ENCODE results near the gene FAM219B. TPM values are rescaled to one million over a fixed set of nuclear protein-coding genes. Genes with fewer than 3 reads are reported as not detected.
"Not testable (repeated sequence)": the region's sequence is repeated elsewhere in the genome, so short reads cannot be mapped to it uniquely, and the experiment has no call there.

The FAM219B gene
- total RNA-seq, 1 experiment from 2014 or later: 51.8 TPM

DNA sequence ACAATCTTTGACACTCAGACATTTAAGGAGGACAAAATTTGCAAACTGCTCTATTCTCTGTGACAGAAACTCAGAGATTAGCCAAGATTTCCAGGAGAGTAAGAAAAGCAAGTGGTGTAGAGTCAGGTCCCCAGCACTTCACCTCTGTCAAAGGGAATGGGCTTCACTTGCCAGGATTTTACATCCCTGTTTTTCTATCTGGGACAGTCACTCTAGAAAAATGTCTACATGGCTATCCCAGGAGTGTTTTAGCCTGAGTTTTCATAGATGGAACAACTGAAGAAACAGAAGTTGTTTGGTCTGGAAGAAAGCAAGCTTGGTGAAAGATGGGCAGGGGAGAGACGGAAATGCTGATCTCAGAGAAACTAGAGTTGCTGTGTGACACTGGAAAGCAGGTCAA is 3.0 kb downstream of the FAM219B start:
- DNase-seq (ENCODE audit: low read depth): no peak

DNA sequence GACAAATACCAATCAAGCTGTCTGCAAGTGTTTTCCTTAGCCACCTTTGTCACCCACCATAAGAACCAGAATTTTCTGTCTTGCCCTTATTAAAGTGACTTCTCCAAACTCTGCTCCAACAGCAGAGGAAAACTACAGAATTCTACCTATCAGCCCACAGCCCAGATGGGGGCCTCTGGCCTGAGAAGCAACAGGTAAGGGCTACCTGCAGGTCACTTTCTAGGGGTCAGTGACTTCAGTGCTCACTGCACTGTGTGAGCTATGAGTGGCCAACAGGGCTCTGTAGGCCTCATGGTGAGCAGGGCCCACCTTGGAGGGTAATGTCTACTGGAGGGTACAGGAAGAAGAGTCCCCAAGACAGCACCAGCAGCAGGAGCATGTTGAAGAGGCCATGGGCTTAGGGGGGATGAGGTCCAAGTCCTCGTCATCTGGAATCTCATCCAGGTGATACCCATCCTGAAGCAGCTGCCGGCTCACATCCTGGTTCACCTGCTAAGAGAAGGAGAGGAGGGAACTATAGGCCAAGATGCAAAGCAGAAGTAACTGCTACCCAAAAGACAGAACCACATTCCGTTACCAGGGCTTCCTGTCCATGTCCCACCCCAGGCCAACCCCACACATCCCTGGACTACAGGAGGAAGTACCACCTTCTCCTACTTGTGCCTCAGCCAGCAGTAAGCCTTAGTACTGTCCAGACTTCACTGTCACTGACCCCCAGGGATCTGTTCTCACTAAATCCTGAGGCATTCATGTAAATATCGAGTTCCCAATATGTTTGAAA is 4.2 kb downstream of the FAM219B start:
- no peak for DNase-seq (ENCODE audit: low read depth)

DNA sequence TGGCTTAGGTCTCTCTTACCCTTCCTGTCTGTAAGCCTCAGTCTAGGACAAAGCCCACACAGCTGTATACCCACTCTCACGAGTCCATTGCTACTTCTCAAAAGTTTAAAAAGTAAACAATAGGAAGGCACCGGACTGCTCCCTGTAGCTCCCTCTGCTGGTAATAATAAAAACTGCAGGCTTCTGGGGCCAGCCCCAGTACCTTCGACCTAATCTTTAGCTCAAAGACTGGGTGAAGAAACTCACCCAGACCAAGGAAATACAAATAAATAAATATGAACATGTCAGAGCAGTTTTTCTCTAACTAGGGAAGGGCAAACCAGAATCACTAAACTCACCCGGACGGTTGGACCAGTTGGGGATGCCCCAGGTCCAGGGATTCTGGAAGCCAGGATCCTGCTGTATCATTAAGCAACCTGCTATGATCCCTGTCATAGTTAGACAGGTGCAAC is 5.0 kb downstream of the FAM219B start:
- peak; percentile 50 for DNase-seq (ENCODE audit: low read depth)

DNA sequence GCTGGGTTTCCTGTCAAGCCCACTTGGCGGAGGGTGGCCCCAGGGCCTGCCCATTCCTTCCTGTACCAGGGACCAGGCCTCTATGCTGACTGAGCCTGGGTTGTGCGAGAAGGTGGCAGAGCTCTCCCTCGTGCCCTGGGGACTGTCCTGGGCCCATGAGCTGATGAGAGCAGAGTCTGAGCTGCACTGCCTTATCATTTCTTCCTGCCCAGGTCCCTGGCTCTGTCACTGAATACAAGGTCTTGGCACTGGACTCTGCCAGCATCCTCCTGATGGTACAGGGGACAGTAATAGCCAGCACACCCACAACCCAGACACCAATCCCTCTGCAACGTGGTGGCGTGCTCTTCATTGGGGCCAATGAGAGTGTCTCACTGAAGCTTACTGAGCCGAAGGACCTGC is 9.3 kb downstream of the FAM219B start:
- no peak for DNase-seq (ENCODE audit: low read depth)

DNA sequence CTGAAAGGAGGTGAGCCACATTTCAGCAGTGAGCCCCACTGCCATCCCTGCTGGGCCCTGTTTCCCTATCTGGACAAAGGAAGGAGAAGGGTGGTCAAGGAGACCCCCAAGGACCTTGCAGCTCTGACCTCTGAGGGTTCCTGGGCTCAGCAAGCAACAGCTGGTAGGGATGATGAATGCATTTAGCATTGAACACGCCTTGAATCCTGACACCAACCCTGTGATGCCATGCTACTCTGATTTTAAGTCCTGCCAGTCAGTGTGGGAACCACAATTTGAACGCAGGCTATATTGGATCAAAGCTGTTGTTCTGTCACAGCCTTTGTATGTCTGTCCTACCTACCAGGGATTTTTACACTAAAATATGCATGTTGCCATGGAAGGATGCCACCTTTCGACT is 10.3 kb downstream of the FAM219B start:
- DNase-seq (ENCODE audit: low read depth): peak; percentile 35

DNA sequence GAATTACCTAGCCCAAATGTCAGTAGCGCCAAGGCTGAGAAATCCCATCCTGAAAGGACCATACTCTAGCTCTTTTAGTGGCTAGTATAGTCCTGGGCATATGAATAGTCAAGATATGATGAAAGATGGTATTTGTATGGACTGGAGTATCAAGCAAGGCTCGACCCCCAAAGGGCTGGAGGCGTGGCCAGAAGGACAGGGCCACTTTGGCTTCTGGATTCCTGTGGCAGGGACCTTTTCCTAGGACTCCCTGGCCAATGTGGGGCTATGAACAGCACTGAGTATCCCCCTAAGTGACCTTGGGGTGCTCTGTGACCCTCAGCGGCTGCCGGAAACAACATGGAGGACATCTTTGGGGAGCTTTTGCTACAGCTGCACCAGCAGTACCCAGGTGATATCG is 10.8 kb downstream of the FAM219B start:
- DNase-seq (ENCODE audit: low read depth): no peak

DNA sequence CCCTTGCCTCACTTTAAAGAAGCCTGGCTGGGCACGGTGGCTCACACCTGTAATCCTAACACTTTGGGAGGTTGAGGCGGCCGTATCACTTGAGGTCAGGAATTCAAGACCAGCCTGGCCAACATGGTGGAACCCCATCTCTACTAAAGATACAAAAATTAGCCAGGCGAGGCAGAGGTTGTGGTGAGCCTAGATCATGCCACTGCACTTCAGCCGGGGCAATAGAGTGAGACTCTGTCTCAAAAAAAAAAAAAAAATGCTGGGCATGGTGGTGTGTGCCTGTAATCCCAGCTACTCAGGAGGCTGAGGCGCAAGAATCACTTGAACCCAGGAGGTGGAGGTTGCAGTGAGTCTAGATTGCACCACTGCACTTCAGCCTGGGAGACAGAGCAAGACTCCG is 12.3 kb downstream of the FAM219B start:
- not testable (repeated sequence) for DNase-seq (ENCODE audit: low read depth)

DNA sequence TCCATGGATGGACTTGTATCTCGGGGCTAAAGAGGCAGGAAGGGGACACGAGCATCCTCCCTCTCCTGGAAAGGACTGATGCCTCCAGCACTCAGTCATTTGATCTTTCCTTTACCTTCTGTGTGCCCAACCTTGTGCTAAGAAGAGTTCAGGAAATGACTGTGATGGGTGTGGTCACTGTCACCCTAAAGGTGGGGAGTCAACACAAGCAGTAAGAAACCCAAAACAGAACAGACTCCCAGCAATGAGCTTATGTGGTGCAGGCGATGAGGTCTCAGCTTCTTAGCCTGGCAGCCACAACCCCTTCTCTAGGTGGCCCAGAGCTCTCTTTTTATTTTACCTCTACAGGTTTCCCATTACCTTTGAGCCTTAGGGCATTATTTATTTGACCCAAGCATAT is 13.0 kb downstream of the FAM219B start:
- no peak for DNase-seq (ENCODE audit: low read depth)

DNA sequence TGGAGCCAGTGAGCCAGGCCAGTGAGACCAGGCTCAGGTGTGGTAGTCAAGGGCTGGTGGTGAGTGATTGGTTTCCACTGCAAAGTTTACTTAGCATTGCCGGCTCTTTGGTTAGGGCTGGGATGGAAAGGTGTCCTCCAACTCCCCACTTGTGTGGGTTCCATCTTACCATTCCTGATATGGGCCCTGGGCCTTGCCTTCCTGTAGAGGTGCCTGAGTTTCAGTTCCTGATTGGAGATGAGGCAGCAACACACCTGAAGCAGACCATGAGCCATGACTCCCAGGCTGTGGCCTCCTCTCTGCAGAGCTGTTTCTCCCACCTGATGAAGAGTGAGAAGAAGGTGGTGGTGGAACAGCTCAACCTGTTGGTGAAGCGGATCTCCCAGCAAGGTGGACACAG is 13.7 kb downstream of the FAM219B start:
- DNase-seq (ENCODE audit: low read depth): no peak

DNA sequence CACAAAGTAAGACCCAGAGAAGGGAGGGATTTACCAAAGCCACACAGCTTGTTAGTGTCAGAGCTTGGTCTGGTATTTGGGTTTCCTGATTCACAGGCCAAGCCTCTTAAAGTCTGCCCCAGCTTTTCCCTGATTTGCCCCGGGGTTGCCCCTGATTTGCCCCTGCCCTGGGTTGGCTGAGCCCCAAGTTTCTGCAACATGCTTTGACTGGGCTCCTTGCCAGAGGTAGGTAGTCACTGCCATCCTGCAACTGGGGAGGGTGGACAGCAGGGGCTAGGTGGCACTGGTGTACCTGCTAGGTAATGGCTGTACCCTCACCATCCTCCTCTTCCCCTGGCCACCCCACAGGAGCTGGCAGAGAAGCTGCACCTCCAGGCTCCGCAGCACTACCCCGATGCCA is 14.3 kb downstream of the FAM219B start:
- no peak for DNase-seq (ENCODE audit: low read depth)

DNA sequence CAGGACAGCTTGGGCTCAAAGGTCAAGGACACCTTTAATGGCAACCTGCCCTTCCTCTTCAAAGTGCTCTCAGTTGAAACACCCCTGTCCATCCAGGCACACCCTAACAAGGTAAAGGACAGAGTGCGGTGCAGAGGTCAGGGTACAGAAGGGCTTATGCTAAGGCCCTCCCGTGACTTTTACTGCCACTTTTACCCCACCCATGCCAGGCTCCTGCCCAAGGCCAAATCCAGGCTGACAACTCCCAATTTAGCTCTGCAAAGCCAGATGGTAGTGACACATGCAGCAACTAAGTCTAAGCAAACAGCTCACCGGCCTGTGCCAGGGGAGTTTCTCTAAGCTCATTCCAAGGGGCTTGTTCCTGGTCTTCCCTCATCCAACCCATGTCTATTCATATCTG is 15.2 kb downstream of the FAM219B start:
- no peak for DNase-seq (ENCODE audit: low read depth)

DNA sequence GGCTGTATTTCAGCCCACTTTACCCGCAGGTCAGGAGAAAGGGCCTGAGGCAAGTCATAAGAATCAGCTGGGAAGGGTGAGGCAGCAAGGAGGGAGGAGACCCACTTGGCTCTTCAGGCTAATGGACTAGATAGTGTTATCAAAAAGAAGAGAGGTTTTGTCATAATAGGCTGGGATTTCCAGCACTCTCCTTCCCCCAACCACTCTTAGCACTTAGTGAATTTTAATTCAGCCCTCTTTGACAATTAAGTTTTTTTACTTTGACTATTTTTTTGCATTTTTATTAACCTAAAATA is 16.0 kb downstream of the FAM219B start:
- DNase-seq (ENCODE audit: low read depth): no peak

DNA sequence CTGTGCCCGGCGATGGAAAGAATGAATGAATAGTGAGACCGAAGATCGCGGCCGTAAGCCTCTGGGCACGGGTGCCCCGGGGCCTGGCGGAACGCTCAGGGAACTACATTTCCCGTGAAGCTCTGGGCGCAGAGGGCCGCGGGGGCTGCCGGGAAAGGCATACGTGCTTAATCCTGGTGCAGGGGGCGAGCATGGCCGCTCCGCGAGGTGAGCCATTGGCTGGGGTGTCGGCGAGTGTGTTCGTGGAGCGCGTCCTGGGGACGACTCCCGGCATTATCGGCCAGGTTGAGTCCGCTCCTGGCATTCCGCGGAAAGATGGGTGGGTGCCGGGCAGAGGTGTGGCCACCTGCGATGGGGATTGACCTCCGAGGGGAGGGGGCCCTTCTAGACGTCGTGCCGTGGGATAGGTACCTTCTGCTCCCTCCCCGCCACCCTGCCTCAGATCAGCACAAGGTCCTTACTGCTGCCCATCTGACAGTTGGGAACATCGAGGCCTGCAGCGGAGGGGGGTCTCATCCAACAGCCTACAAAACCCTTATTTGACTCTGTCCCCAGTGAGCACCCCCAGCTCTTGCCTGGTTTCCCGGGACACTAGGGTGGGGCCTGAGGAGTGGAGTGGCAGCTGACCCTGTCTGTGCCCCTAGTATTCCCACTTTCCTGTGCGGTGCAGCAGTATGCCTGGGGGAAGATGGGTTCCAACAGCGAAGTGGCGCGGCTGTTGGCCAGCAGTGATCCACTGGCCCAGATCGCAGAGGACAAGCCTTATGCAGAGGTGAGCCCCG is 16.6 kb downstream of the FAM219B start, which contains the start of gene MPI:
TSS of gene MPI (plus strand) at position 160 of the 782 bp plus-strand sequence. CDS start at position 192, 32 bp downstream.
- peak; percentile 76 for DNase-seq (ENCODE audit: low read depth)

DNA sequence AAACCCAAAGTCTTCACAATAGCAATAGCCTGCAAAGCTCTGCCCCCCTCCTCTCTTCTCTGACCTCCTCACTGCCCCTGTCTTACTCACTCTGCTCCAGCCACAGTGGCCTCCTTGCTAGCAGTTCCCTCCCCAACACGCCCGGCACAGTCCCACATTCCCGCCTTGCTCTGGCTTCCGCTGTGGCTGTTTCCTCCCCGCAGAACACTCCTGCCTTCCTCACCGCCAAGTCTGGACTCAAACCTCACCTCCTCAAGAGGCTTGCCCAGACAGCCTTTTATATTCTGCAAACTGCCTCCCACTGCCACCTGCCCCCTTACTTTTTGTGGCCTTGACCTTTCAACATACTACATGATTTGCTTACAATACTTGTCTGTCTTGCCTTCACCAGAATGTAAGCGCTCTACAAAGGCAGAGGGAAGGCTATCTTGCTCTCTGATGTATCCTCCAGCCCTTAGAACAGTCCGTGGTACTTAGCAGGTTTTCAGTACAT is 17.2 kb downstream of the FAM219B start:
- peak; percentile 14 for DNase-seq (ENCODE audit: low read depth)

DNA sequence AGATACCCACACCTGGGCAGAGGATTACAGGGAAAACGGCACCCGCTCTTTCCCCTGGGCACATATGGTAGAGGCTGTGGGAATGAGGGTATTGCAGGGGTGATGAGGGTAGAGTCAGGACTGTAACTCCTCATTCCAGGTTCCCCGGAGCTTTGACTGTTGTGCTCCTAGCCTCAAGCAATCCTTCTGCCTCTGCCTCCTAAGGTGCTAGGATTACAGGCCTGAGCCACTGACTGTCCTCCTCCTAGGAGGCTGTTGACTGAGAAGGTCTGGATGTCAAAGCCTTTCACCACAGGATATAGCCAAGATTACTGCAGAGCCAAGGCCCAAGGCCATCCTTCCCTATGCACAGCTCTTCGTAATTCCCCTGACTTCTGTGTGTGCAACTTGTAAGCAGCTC is 17.9 kb downstream of the FAM219B start:
- no peak for DNase-seq (ENCODE audit: low read depth)

DNA sequence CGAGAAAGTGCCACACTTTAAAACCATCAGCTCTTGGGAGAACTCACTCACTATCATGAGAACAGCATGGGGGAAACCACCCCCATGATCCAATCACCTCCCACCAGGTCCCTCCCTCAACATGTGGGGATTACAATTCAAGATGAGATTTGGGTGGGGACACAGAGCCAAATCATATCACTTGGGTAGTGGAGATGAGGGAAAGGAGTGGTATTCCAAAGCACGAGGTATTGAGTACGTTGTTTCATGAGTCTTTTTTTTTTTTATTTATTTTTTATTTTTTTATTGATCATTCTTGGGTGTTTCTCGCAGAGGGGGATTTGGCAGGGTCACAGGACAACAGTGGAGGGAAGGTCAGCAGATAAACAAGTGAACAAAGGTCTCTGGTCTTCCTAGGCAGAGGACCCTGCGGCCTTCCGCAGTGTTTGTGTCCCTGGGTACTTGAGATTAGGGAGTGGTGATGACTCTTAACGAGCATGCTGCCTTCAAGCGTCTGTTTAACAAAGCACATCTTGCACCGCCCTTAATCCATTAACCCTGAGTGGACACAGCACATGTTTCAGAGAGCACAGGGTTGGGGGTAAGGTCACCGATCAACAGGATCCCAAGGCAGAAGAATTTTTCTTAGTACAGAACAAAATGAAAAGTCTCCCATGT is 19.0 kb downstream of the FAM219B start:
- DNase-seq (ENCODE audit: low read depth): not testable (repeated sequence)

DNA sequence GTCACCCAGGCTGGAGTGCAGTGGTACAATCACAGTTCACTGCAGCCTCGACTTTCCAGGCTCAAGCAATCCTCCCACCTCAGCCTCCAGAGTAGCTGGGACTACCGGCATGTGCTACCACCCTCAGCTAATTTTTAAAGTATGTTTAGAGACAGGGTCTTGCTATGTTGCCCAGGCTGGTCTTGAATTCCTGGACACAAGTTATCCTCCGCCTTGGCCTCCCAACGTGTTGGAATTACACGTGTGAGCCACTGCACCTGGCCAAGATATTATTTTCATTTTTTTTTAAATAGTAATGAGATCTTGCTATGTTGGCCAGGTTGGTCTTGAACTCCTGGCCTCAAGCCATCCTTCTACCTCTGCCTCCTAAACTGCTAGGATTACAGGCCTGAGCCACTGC is 21.2 kb downstream of the FAM219B start:
- no peak for DNase-seq (ENCODE audit: low read depth)

DNA sequence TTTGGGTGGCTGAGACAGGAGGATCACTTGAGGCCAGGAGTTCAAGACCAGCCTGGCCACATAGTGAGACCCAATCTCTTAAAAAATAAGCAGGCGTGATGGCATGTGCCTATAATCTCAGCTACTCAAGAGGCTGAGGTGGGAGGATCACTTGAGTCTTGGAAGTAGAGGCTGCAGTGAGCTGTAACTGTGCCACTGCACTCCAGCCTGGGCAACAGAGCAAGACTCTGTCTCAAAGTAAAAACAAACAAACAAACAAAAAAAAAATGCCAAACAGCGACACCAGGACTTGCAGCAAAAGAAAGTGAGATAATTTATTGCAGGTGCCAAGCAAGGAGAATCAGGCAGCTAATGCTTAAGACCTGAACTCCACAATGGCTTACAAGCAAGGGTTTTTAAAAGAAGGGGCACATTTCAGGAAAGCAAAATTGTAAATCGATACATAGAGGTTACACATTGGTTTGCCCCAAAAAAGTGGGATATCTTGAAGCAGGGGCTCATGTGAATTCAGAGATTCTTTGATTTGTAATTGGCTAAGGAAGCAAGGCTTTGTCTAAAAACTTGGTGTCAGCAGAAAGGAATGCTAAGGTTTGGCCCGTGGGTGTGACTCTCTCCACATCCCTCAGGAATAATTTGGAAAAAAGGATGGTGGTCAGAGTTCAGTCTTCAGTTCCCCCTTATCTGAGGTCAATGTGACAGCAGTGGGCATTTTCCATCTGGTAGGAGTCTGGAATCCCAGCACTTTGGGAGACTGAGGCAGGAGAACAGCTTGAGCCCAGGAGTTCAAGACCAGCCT is 22.0 kb downstream of the FAM219B start:
- no peak for DNase-seq (ENCODE audit: low read depth)

DNA sequence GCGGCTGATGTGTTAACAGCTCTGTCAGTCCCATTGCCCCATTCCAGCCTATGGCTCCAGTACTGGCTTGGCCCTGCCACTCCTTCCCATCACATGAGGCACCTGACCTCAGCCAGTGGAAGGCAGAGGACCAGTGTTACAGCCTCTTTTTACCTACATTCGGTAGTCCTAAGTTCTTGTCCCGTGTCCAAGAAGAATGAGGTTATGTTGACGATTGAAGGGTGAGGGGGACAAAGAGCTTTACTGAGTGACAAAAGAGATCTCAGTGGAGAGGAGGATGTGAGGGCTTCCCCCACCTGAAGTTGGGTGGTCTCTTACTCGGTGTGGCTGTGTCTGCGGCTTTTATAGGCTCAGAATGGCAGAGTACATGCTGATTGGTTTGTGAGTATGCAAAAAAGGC is 24.1 kb downstream of the FAM219B start:
- DNase-seq (ENCODE audit: low read depth): no peak

DNA sequence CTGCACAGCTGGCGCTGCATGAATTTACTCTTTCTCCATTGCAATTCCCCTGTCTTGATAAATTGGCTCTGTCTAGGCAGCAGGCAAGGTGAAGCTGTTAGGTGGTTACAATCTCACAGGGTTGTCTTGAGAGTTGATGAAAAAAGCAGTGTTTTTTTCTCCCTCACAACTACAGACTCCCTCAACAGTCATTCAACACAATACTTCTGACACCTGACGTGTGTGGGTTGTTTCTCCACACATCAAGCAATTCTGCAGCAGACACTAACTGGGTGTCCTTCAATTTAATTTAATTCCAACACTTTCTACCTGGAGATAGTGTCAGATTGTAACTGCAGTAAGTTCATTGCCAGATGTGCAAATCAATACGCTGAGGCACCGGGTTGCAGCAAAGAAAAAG is 28.4 kb downstream of the FAM219B start:
- no peak for DNase-seq (ENCODE audit: low read depth)

DNA sequence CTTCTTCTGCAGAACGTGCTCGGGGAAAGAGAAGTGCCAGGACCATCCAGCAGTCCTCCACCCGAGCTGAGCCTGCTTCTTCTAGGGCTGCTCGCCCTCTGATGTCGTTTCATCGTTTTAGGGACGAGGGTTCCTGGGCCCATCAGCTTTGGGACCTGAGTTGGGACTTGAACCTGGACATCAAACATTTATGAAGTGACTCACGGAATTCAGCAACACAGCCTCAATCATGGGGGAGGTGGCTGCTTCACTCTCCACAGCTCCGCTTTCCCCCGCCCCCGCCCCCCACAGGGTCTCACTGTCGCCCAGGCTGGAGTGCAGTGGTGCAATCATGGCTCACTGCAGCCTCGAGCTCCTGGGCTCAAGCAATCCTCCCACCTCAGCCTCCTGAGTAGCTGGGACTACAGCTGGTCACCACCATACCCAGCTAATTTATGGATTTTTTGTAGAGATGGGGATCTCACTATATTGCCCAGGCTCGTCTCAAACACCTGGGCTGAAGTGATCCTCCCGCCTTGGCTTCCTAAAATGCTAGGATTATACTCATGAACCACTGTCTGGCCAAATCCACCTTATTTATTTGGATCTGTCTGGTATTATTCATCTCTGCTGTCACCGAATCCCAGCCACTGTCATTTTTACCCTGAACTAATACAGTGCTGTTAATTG is 32.8 kb downstream of the FAM219B start:
- DNase-seq (ENCODE audit: low read depth): no peak
